Activated CD8-positive, alpha-beta memory T cell treated with anti-CD3 and anti-CD28 coated beads for 1 hour (primary cell): ENCODE results near the gene FURIN.
"Not testable (repeated sequence)": the region's sequence is repeated elsewhere in the genome, so short reads cannot be mapped to it uniquely, and the experiment has no call there.

Experiments used
- DNase-seq, 2 donors: peaks; one replicate each; pipeline ENCODE4 v3.0.0-alpha.2; 2020; ENCODE audit warnings: low read depth in 1 of 2; ENCODE audit errors: extremely low read depth in 1 of 2

The FURIN gene

GRCh38 chr15:90914305-90915080 is 46.1 kb downstream of the FURIN start:
- no peak for DNase-seq

GRCh38 chr15:90915216-90915807 is 46.9 kb downstream of the FURIN start:
- DNase-seq: no peak

- DNase-seq: no peak
These were observed 47.5 kb downstream of the FURIN start for GRCh38 chr15:90915808-90916440.

- DNase-seq: no peak
These were observed 48.1 kb downstream of the FURIN start for GRCh38 chr15:90916461-90916860.

- no peak for DNase-seq
These were observed 49.2 kb downstream of the FURIN start for GRCh38 chr15:90917569-90917968.

GRCh38 chr15:90918034-90918788 is 49.8 kb downstream of the FURIN start:
- DNase-seq: no peak

- no peak for DNase-seq
These were observed 50.4 kb downstream of the FURIN start for GRCh38 chr15:90918835-90919234.

GRCh38 chr15:90921887-90922286 is 53.5 kb downstream of the FURIN start:
- DNase-seq: no peak

GRCh38 chr15:90922712-90923322 is 54.4 kb downstream of the FURIN start:
- DNase-seq: not testable (repeated sequence)

GRCh38 chr15:90924375-90924774 is 56.0 kb downstream of the FURIN start:
- DNase-seq: no peak

- not testable (repeated sequence) for DNase-seq
These were observed 58.4 kb downstream of the FURIN start for GRCh38 chr15:90926766-90927165.

- not testable (repeated sequence) for DNase-seq
These were observed 59.7 kb downstream of the FURIN start for GRCh38 chr15:90928106-90928505.

- no peak for DNase-seq
These were observed 61.0 kb downstream of the FURIN start for GRCh38 chr15:90929246-90930019.

GRCh38 chr15:90930861-90931574 is 62.6 kb downstream of the FURIN start:
- DNase-seq: no peak

- no peak for DNase-seq
These were observed 63.1 kb downstream of the FURIN start for GRCh38 chr15:90931575-90931827.

GRCh38 chr15:90931828-90932659 is 63.7 kb downstream of the FURIN start, which contains the start of gene HDDC3:
HDDC3 (minus strand) TSS chr15:90932549; CDS start chr15:90932540, 9 bp downstream.
- DNase-seq: peak; percentile 66 to 92

- no peak for DNase-seq
These were observed 64.2 kb downstream of the FURIN start for GRCh38 chr15:90932660-90932991.
